Measurements from ENCODE around the gene BTBD9. TPM values are rescaled to one million over a fixed set of nuclear protein-coding genes. Genes with fewer than 3 reads are reported as not detected.

Gene BTBD9
- polyA plus RNA-seq, 4 donors: 5.1 to 10.2 (median 6.7) TPM

- Histone ChIP-seq H3K9me3 (ENCODE audit: control insufficient read depth in 2 of 2, insufficient read depth in 1 of 2, low read depth in 1 of 2, low read length in 1 of 2) (no peaks in the 10 kb centered on the region), H3K27ac (ENCODE audit: low read depth in 1 of 3, low read length in 2 of 3) (no peak overlapping the region), H3K4me3 (ENCODE audit: low read depth in 1 of 3, low read length in 3 of 3) (no peak overlapping the region), H3K27me3 (ENCODE audit: control insufficient read depth in 3 of 3, insufficient read depth in 3 of 3, low read length in 3 of 3) (no peaks in the 10 kb centered on the region), H3K36me3 (ENCODE audit: control insufficient read depth in 3 of 3, insufficient read depth in 2 of 3, low read depth in 1 of 3, low read length in 3 of 3) (peaks cover 0 to 23% (median 0%) of the 10 kb centered on the region in 3 donors), H3K4me1 (ENCODE audit: control insufficient read depth in 3 of 3, insufficient read depth in 2 of 3, low read depth in 1 of 3, low read length in 2 of 3) (no peaks in the 10 kb centered on the region)
- 93 to 97% (median 94%) methylated on average over 6 of the region's 6 CpGs for WGBS, 3 donors
- no peak for FAIRE-seq
- no peak for DNase-seq
These were observed 454.5 kb downstream of the BTBD9 start for GRCh38 chr6:38185244-38185643.

DNA sequence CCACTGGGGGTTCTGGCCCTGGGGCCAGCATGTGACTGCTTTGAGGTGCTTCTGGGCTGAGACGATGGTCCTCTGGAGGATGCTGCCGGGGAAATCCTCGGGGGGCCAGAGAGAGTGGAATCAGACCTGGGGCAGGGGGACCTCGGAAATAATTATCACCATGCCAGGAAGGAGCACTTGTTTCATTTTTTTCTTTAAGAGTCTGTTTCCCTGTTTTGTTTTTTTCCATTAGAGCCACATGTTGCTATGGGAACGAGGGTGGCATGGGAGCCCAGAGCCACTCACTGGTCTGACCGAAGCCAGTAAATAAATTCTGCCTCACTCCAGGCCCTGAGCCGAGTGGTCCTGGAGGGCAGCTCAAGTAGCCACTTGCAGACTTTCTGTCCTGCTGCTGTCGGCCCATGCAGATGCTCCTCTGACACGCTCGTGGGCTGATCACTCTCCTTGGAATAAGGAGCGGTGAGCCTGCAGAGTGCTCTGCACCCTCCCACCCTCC is 455.1 kb downstream of the BTBD9 start:
- peaks cover 0 to 23% (median 0%) of the 10 kb centered on the region in 3 donors for H3K36me3 ChIP-seq (ENCODE audit: control insufficient read depth in 3 of 3, insufficient read depth in 2 of 3, low read depth in 1 of 3, low read length in 3 of 3)
- no peak overlapping the region for H3K27ac ChIP-seq (ENCODE audit: low read depth in 1 of 3, low read length in 2 of 3)
- 85 to 93% (median 85%) methylated on average over 11 of the region's 11 CpGs for WGBS, 3 donors
- no peak for DNase-seq
- no peaks in the 10 kb centered on the region for H3K9me3 ChIP-seq (ENCODE audit: control insufficient read depth in 2 of 2, insufficient read depth in 1 of 2, low read depth in 1 of 2, low read length in 1 of 2)
- FAIRE-seq: no peak
- H3K27me3 ChIP-seq (ENCODE audit: control insufficient read depth in 3 of 3, insufficient read depth in 3 of 3, low read length in 3 of 3): no peaks in the 10 kb centered on the region
- H3K4me3 ChIP-seq (ENCODE audit: low read depth in 1 of 3, low read length in 3 of 3): no peak overlapping the region
- no peaks in the 10 kb centered on the region for H3K4me1 ChIP-seq (ENCODE audit: control insufficient read depth in 3 of 3, insufficient read depth in 2 of 3, low read depth in 1 of 3, low read length in 2 of 3)

DNA sequence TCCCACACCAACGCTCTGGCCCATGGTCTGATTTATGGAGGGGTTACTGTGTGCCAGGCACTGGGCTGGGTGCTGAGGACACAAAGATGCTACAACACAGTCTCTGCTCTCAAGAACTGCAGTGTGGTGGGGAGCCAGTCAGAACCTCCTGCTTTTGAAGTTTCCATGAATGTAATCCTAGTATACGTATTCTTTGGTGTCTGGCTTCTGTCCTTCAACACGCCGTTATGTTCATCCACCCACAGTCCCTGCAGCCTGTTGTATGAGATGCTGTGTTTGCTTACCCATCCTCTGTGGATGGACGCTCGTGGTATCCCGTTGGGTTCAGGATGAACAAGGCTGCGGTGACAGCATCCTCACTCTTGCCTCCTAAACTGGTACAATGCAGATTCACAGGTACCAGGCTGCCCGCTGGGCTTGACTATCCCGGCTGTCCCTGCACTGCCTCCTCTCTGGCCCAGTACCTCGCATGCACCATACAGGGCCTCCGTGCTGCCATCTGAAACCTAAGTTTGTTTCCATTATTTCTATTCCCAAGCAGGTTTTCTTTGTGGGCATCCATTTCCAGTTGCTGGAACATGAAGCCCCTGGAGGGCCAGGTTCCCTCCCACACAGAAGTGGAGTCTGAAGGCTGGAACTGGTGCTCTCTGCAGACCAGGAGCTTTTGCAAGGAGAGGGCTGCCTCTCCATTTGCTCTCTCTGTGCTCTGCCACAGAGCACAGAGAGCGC is 455.7 kb downstream of the BTBD9 start:
- DNase-seq (no peak), FAIRE-seq (no peak)
- Histone ChIP-seq H3K27ac (ENCODE audit: low read depth in 1 of 3, low read length in 2 of 3) (no peak overlapping the region), H3K9me3 (ENCODE audit: control insufficient read depth in 2 of 2, insufficient read depth in 1 of 2, low read depth in 1 of 2, low read length in 1 of 2) (no peaks in the 10 kb centered on the region), H3K4me1 (ENCODE audit: control insufficient read depth in 3 of 3, insufficient read depth in 2 of 3, low read depth in 1 of 3, low read length in 2 of 3) (no peaks in the 10 kb centered on the region), H3K27me3 (ENCODE audit: control insufficient read depth in 3 of 3, insufficient read depth in 3 of 3, low read length in 3 of 3) (no peaks in the 10 kb centered on the region), H3K36me3 (ENCODE audit: control insufficient read depth in 3 of 3, insufficient read depth in 2 of 3, low read depth in 1 of 3, low read length in 3 of 3) (peaks cover 0 to 21% (median 0%) of the 10 kb centered on the region in 3 donors), H3K4me3 (ENCODE audit: low read depth in 1 of 3, low read length in 3 of 3) (no peak overlapping the region)
- whole genome bisulfite sequencing, 3 donors: 85 to 95% (median 92%) methylated on average over 13 of the region's 13 CpGs

DNA sequence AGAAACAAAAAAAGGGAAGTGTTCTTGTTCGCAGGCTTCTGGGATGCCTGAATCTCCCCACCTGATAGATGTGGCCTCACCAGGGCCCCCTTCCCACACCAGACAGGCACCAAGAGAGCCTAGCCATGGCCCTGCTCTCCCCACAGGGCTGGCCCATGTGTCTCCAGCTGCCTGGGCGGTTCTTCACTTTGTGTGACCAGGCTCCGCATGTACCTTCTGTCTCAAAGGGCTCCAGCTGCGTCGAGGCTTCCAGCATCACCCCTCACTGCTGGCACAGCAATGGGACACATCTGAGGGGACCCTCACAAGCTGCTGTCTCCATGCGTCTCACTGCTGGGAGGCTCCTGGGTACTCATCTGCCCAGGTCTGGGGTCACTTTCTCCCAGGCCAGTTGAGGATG is 457.3 kb downstream of the BTBD9 start:
- Histone ChIP-seq H3K36me3 (ENCODE audit: control insufficient read depth in 3 of 3, insufficient read depth in 2 of 3, low read depth in 1 of 3, low read length in 3 of 3) (peaks cover 0 to 21% (median 0%) of the 10 kb centered on the region in 3 donors), H3K9me3 (ENCODE audit: control insufficient read depth in 2 of 2, insufficient read depth in 1 of 2, low read depth in 1 of 2, low read length in 1 of 2) (no peaks in the 10 kb centered on the region), H3K4me1 (ENCODE audit: control insufficient read depth in 3 of 3, insufficient read depth in 2 of 3, low read depth in 1 of 3, low read length in 2 of 3) (peaks cover 0 to 5% (median 0%) of the 10 kb centered on the region in 3 donors), H3K27me3 (ENCODE audit: control insufficient read depth in 3 of 3, insufficient read depth in 3 of 3, low read length in 3 of 3) (no peaks in the 10 kb centered on the region), H3K27ac (ENCODE audit: low read depth in 1 of 3, low read length in 2 of 3) (no peak overlapping the region), H3K4me3 (ENCODE audit: low read depth in 1 of 3, low read length in 3 of 3) (no peak overlapping the region)
- 89 to 99% (median 91%) methylated on average over 6 of the region's 6 CpGs for WGBS, 3 donors
- FAIRE-seq (no peak), DNase-seq (no peak)

DNA sequence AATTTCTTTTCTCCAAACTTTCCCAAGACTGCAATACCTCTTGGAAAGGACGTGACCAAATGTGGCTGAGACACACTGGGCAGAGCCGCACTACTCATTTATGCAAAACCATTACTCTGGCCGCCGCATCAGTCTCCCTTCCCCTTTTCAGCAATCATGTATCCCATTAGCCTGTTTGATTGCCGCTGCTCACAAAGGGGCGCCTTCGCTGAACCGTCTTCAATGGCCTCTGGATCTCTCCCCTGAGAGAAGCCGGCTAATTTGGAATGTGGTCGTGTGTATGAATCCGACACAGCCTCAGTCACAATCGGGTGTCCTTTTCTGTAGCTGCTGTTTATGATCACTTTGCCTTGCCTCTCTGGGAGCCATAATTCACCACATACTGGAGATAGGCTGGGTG is 459.1 kb downstream of the BTBD9 start:
- H3K36me3 ChIP-seq (ENCODE audit: control insufficient read depth in 3 of 3, insufficient read depth in 2 of 3, low read depth in 1 of 3, low read length in 3 of 3): peaks cover 0 to 31% (median 0%) of the 10 kb centered on the region in 3 donors
- peaks cover 0 to 24% (median 2%) of the 10 kb centered on the region in 3 donors for H3K4me1 ChIP-seq (ENCODE audit: control insufficient read depth in 3 of 3, insufficient read depth in 2 of 3, low read depth in 1 of 3, low read length in 2 of 3)
- FAIRE-seq (no peak), DNase-seq (no peak)
- no peak overlapping the region for H3K27ac ChIP-seq (ENCODE audit: low read depth in 1 of 3, low read length in 2 of 3)
- H3K27me3 ChIP-seq (ENCODE audit: control insufficient read depth in 3 of 3, insufficient read depth in 3 of 3, low read length in 3 of 3): no peaks in the 10 kb centered on the region
- WGBS, 3 donors: 89 to 91% (median 90%) methylated on average over 12 of the region's 12 CpGs
- H3K9me3 ChIP-seq (ENCODE audit: control insufficient read depth in 2 of 2, insufficient read depth in 1 of 2, low read depth in 1 of 2, low read length in 1 of 2): no peaks in the 10 kb centered on the region
- H3K4me3 ChIP-seq (ENCODE audit: low read depth in 1 of 3, low read length in 3 of 3): no peak overlapping the region

DNA sequence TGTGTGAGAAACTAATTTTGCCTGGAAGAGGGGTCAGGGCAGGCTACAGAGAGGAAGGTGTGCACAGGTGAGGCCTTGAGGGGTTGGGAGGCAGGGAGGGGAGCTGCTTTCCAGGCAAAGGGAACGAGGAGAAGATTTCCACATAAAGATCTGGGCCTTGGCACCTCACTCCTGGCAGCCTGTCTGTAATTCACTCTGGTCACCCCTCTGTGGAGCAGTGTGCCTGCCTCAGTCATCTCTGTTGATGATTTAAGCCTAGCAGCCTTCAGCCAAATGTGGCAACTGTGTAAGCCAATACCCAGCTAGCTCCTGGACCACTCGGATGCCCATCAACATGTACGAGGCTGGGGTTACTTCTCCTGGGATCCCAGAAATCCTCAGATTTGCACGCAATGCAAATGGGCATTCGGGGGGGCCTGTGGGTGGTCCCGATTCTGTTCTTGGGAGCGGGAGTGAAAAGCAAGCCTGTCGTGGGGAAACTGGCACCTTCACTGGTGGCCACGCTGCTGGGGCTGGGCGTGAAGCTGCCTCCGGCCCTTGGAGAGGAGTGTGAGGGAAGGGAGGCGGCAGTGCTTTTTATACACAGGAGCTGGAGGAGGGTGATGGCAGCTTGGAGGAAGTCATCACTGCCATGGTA is 459.8 kb downstream of the BTBD9 start:
- H3K4me3 ChIP-seq (ENCODE audit: low read depth in 1 of 3, low read length in 3 of 3): no peak overlapping the region
- peaks cover 0 to 28% (median 2%) of the 10 kb centered on the region in 3 donors for H3K4me1 ChIP-seq (ENCODE audit: control insufficient read depth in 3 of 3, insufficient read depth in 2 of 3, low read depth in 1 of 3, low read length in 2 of 3)
- 89 to 96% (median 92%) methylated on average over 12 of the region's 12 CpGs for WGBS, 3 donors
- FAIRE-seq (no peak), DNase-seq (no peak)
- H3K27ac ChIP-seq (ENCODE audit: low read depth in 1 of 3, low read length in 2 of 3): no peak overlapping the region
- peaks cover 0 to 34% (median 0%) of the 10 kb centered on the region in 3 donors for H3K36me3 ChIP-seq (ENCODE audit: control insufficient read depth in 3 of 3, insufficient read depth in 2 of 3, low read depth in 1 of 3, low read length in 3 of 3)
- H3K27me3 ChIP-seq (ENCODE audit: control insufficient read depth in 3 of 3, insufficient read depth in 3 of 3, low read length in 3 of 3): no peaks in the 10 kb centered on the region
- no peaks in the 10 kb centered on the region for H3K9me3 ChIP-seq (ENCODE audit: control insufficient read depth in 2 of 2, insufficient read depth in 1 of 2, low read depth in 1 of 2, low read length in 1 of 2)

GRCh38 chr6:38179300-38179699 is 460.4 kb downstream of the BTBD9 start:
- H3K9me3 ChIP-seq (ENCODE audit: control insufficient read depth in 2 of 2, insufficient read depth in 1 of 2, low read depth in 1 of 2, low read length in 1 of 2): no peaks in the 10 kb centered on the region
- DNase-seq: no peak
- H3K27me3 ChIP-seq (ENCODE audit: control insufficient read depth in 3 of 3, insufficient read depth in 3 of 3, low read length in 3 of 3): no peaks in the 10 kb centered on the region
- peaks cover 0 to 35% (median 0%) of the 10 kb centered on the region in 3 donors for H3K36me3 ChIP-seq (ENCODE audit: control insufficient read depth in 3 of 3, insufficient read depth in 2 of 3, low read depth in 1 of 3, low read length in 3 of 3)
- H3K4me3 ChIP-seq (ENCODE audit: low read depth in 1 of 3, low read length in 3 of 3): no peak overlapping the region
- FAIRE-seq: no peak
- peaks cover 0 to 34% (median 5%) of the 10 kb centered on the region in 3 donors for H3K4me1 ChIP-seq (ENCODE audit: control insufficient read depth in 3 of 3, insufficient read depth in 2 of 3, low read depth in 1 of 3, low read length in 2 of 3)
- no peak overlapping the region for H3K27ac ChIP-seq (ENCODE audit: low read depth in 1 of 3, low read length in 2 of 3)
- WGBS, 3 donors: 93 to 96% (median 96%) methylated on average over 7 of the region's 7 CpGs

DNA sequence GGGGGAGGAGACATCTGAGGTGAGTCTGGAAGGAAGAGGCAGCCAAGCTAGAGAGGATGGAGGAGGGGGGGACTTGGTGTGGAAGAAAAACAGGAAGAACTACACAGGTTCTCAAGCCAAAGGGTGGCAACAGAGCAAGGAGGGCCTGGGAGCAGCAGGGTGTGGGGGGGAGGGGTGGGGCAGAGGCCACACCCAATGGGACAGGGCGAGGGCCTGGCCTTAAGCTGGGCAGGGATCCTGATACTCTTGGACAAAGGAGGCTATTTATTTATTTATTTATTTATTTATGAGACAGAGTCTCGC is 461.2 kb downstream of the BTBD9 start:
- H3K36me3 ChIP-seq (ENCODE audit: control insufficient read depth in 3 of 3, insufficient read depth in 2 of 3, low read depth in 1 of 3, low read length in 3 of 3): peaks cover 0 to 31% (median 0%) of the 10 kb centered on the region in 3 donors
- H3K27ac ChIP-seq (ENCODE audit: low read depth in 1 of 3, low read length in 2 of 3): no peak overlapping the region
- DNase-seq (no peak), FAIRE-seq (no peak)
- H3K9me3 ChIP-seq (ENCODE audit: control insufficient read depth in 2 of 2, insufficient read depth in 1 of 2, low read depth in 1 of 2, low read length in 1 of 2): no peaks in the 10 kb centered on the region
- H3K4me3 ChIP-seq (ENCODE audit: low read depth in 1 of 3, low read length in 3 of 3): no peak overlapping the region
- peaks cover 0 to 40% (median 5%) of the 10 kb centered on the region in 3 donors for H3K4me1 ChIP-seq (ENCODE audit: control insufficient read depth in 3 of 3, insufficient read depth in 2 of 3, low read depth in 1 of 3, low read length in 2 of 3)
- WGBS, 3 donors: 71 to 86% (median 71%) methylated on average over 2 of the region's 2 CpGs
- H3K27me3 ChIP-seq (ENCODE audit: control insufficient read depth in 3 of 3, insufficient read depth in 3 of 3, low read length in 3 of 3): no peaks in the 10 kb centered on the region

Measured in small intestine (tissue), 7 donors.